NCI-H2029 treated with DMSO at 0.1 percent for 48 hours (cell line): ENCODE measurements around the gene KRT5.

Source experiments
- DNase-seq: peaks from one replicate; lab custom pipeline; 2025; lab: John Stamatoyannopoulos, UW

KRT5 gene

DNA sequence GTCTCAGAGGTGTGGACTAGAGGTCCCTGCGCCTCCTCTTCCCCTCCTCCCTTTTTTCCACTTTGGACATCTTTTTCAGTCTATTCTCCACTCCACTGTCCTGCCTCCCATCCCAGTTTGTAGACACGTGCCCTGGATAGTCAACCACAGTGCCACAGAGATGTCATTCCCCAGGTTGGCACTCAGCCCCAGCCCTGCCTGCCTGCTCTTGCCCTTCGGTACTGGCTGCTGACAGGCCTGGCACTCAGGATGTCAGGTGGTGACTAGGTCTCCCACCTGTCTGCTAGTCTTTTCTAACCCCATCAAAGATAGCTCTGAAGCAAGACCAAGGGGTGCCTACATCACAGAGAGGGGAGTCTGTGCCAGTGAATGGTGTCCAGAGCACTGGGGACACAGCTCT is 16.9 kb upstream of the KRT5 start:
- DNase-seq = no peak

DNA sequence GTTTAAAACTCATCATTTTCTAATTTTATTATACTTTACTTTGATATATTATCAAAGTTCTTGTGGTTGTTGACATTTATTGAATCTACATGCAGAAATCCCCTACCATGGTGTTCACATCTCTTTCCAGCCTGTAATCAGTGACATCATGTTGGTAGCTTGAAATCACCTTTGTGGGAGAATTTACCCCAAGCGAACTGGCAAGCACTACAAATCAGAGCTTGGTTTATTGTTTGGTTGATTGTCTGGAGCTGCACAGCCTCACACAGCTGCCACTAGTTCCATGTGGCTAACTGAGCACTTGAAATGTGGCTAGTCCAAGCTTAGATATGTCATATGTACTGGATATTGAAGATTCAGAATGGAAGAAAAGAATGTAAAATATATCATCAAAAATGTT is 15.4 kb upstream of the KRT5 start:
- DNase-seq = no peak

DNA sequence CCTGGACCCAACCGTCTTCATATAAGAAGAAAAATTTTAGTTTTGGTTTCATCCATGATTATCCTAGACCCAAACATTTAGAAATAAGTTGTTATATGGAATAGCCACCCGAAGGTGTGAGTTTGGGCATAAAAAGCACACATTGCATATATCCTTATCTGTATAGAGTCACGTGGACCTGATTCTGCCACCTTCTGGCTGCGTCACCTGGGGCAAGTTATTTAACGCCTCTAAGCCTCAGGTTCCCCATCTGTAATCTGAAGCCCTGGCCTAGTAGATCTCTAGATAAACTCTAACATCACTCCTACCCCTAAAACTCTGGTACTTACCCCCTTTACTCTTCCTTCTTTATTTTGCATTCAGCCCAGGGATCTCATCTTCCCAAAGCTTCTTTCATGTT is 14.3 kb upstream of the KRT5 start:
- no peak for DNase-seq

DNA sequence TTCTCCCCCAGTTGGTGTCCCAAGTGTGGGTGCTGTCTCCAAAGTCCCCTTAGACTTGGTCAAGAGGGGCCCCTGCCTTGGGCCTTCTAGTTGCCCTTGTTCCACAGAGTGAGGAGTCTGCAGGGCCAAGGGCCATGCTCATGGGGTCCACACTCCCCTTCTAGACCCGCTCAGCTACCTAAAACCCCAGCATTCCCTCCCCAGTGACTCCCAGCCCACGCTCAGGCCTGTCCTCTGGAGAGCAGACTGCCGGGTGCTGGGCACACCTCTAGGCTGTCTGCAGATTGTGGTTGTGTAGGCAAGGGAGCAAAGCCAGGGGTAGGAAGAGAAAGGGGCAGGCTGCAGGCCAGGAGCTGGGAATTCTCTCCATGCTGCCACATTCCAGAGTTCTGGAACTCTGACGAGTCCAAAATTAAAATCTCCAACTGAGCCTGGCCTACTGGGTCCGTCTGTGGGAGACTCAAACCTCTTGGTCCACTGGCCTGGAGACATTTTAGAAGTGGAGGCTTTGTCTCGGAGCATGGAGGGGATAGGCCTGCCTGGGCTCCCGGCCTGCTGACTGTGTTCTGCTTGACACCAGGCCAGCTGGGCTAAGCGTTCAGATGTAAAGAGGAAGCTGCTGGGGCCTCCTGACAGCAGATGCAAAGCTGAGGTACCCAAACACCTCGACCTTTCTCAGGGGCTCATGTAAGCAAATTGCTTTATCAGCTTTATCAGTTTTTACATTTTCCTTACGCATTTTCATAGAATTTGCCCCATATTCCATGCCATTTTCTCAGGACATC is 13.7 kb upstream of the KRT5 start:
- DNase-seq = no peak

DNA sequence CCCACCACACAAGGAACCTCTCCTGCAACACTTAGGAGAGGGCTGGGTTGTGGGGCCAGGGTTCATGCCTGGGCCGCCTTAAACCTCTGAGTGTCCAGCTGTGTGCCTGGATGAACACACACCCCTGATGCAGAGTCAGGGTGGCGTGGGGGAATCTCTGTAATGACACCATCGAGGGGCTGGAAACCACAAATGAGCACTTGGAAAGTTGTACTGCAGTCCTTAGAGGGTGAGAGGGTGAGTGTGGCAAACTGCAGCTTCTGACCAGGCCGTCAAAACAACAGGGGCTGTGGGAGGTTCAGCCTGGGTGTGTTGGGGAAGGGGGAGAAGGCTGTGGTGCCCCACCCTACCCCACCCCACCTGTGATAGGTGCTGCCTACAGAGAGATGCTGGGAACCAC is 12.4 kb upstream of the KRT5 start:
- DNase-seq = no peak

DNA sequence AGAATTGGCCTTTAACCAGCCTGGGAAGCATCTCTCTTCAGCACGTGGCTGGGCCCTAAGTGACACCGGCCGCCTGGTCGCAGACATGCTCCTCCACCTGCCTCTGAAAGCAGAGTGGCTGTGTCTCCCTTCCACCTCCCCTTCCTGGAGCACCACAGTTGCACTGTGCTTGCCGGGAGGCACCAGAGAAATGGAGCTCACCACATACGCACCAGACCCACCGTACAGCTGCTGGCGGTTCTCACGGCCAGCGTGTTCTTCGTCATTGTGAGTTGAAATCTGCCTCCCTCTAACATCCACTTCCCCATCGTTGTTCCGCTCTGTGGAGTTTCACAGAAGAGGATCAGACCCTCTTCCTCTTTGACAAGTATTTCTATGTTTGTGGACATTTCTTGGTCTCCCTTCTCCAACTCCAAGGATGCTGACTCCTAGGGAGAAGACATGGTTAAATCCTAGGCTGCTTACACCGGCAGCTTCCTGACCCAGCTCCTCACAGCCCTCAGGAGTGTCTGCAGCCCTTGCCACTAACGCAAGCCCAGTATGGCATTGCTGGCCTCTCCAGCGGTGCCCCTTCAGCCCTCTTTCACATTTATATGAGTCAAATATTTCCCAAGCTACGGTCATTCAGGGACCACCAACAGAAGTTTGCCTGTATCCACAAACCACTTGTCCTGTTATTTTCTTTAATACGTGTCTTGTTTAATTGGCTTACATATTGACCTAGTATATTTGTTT is 11.5 kb upstream of the KRT5 start:
- no peak for DNase-seq

DNA sequence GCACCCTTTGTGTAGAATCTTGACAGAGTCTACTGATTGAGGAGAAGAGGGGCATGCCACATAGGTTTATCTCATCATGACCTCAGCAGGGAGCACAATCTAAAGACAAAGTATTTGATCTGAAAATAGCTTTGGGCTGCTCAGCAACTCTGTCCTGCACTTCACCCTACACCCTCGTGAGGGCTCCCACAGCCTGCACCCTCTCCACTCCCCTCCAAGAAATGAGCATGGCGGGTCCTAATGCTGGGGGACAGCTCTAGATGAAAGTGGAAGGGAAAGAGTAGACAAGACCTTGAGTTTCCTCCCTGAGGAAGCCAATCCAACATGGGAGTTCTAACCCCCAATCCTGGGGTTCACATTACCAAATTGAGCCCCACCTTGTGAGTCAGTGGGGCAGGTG is 10.7 kb upstream of the KRT5 start:
- DNase-seq = no peak

DNA sequence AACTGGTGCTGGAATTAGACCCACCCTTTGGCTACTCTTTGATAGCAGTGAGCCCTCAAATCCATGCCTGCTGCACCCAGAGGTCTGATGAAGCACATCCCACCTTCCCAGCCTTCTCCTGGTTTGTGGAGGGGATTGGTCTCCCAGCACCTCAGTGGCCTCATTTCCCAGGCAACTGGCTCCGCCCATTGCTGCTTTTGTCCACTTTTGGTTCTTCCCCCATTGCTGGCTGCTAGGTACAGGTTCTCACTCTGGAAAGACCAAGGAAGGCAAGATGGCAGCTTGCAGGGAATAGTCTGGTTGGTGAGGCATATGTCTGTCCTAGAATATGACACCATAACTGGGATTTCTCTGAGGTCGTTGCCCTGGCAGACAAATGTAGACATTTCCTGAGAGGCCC is 10.2 kb upstream of the KRT5 start:
- no peak for DNase-seq

DNA sequence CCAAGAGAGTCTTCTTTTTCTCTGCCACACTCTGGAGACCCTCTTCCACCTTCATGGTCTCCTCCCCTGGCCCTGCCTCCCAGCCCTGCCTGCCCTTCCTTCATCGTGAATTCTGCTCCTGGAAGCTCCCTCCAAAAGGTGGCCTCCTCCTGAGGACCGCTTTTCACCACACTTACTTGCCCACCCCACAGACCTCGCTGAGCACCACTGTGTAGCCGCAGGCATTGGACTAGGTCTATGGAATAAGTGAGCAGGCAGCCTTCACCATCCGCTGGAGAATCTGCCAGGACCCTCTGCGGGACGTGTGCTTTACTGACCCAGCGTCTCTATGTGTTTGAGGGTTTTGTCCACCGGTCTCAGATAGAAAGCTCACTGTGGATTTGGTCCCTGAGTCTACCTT is 9.7 kb upstream of the KRT5 start:
- DNase-seq = no peak

DNA sequence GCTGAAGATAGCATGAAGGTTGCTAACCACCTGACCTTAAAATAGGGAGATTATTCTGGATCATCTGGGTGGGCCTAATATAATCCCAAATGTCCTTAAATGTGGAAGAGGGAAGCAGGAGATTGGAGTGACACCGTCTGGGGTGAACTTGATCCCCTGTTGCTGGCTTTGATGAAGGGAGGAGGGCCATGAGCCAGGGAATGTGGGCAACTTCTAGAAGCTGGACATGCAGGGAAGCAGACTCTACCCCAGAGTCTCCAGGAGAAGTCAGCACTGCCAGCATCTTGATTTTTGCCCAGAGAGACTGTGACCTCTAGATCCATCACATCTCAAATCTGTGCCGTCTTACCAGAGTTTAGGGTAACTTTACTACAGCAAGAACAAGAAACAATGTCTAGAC is 9.2 kb upstream of the KRT5 start:
- no peak for DNase-seq

DNA sequence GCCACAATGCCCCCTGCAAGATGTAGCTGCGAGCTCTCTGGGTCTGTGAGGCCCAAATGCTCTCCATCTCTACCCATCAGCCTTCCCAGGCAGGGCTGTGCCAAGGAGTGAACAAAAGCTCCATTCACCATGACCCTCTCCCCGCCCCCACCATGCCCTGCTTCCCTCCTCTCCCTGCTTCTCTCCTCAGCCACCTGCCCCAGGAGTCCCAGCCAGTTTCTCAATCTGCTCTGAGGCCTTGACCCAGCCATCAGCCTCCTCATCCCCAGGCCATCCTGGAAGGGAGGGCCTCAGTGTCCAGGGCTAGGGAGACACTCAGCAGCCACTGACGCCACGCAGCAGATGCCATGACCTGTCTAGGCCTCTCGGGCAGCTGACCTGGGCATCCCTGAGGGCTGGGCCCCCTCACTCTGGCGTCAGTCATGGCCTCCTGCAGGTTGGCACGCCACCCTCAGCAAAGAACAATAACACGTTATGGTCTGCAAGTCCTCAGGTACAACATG is 8.5 kb upstream of the KRT5 start:
- no peak for DNase-seq

DNA sequence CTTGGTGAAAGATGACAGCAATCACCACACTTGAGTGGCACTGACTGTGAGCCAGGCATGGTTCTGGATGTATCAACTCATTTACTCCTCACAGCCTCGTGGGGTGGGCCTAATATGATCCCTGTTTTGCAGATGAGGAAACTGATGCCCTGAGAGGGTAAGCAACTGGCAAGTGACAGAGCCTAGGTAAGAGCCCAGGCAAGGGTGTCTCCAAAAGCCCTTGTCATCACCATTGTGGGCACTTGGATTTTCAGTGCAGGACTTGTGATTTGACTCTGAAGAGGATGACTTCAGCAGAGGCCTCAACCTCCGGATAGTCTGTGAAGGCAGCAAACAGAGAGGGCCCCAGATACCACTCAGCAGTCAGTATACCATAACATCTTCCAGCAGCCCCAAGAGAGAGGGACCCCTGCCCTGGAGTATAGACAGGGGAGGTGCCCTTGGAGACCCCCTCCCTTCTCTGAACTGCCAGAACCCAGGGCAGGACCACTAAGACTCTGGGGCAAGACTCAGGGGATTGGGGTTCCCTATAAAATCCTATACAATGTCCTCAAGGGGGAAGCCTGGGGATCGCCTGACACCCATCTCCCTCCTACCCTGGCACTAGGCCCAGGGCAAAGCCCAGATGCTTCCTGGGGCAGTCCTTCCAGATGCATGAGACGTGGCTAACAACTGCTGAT is 7.1 kb upstream of the KRT5 start:
- no peak for DNase-seq

DNA sequence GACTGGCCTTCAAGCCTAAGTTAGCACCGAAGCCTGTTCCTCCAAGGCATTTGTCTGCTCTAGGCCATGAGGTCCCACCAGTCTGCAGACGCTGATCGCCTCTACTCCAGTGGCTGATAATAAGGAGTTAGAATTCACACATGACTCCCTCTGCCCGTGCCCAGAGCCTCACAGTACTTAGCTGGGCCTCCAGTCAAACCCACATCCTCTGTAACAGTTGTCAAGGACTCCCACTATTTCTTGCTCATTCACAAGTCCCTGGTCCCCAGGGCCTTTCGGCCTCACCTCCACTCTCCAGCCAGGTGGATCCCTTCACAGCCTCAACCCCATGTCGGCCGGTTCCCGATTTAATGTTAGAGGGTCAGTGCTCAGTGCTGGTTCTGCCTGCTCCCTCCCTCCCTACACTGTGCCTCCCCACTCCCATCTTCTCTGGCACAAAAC is 6.3 kb upstream of the KRT5 start:
- no peak for DNase-seq

DNA sequence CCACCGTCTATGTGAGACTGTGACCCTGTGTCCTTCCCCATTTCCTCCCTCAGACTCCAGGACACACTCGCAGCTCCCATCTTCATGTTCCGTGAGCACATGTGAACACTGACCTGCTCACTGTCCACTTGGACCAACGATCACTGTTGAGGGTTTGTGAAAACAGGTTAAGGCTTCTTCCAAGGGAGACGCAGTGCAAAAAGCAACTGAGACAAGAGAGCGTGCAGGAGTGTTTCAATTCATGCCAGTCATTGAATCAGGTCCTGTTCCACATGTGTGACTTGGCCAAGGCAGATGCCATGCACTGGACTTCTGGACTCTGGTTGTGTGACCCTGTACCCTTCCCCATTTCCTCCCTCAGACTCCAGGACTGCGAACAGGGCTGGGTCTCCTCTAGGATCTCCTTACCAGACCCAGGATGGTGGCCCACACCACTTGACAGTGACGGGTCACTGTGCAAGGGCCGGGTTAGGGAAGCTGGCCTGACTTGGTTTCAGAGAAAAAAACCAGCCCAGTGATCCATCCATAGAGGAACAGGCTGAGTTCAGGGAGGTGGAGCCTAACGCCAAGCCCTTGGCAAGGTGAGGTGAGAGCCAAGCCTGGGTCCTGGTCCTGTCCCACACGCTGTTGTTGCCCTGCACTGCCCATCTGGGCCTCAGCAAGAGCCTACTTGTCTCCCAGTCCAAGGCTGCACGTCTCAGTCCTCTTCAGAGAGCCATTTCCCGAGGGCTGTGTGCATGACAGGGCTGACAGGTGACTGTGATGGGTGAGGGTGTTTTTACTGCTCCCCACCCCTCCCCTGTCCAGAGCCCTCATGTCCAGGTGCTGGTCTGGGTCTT is 5.7 kb upstream of the KRT5 start:
- no peak for DNase-seq

DNA sequence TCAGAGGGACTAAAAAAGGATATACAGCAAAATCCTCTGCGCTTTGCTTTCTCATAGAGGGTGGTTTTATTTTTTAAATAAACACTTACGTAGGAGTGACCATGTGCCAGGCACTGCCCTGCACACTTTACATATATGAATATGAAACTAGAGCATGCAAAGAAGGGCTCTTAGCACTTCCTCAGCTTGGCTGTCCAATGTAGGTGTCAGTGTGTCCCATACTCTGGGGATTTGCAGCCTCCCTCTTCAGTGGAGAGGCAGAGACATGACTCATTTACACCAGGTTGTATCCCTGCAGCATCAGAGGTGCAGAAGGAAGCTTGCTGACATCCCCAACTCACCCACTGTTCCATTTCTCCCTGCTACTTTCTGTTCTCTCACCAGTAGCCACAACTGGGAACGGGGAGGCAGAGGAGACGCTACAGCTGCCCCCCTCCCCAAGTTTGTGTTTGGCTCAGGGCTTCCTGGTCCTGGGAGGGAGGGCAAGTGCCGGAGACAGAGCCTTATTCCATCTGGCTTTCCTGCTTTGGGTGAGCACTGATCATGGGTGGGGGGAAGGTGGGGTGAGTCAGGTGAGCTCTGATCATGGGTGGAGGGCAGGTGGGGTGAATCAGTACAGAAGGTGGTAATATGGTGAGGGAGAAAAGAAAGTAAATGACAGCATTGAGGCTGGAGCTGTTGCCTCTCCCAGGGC is 4.9 kb upstream of the KRT5 start:
- DNase-seq = no peak

DNA sequence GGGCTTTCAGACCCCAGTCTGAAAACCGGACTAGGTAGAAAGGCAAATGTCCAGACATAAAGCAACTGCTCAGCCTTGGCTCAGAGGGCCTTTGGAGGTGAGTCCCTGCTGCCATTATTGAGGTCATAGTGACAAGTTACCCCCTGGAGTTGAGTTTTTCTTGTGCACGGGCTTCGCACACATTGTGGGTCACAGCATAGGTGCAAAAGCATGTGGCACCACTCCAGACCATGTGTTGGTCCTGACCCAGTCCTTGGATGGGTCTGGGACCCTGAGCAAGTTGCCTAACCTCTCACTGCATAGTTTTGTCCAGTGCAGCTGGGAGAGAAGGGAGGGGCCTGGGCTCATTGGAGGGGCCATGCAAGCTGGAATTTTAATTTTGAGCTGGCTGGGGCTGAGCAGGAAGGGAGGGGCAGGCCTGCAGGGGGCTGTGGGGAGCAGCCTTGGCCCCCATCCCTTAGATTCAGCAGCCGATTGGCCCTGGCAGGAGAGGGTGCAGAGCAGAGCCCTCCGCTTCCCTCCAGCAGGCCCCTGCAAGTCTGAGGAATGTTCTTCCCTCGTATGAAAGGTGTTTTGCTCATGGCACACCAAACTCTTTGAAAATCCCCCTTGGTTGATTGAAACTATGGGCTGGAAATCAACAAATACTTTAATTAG is 4.2 kb upstream of the KRT5 start:
- no peak for DNase-seq

DNA sequence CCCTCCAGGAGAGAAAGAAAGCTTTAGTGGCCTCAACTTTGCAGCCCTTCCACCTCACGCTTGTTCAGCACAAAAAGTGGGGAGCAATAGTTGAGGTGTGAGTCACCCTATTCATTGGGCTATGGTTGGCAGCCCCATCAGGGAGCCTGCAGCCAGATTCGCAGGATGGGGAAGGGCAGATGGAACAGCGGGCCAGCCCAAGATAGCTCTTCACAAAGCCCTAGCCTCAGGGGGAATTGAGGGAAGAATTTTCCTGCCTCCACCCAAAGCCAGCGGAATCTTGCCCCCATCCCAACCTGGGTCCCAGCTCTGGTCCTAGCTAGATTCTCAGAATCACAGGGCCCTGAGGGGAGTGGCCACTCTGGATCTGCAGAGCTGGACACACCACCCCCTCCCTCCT is 3.6 kb upstream of the KRT5 start:
- no peak for DNase-seq

DNA sequence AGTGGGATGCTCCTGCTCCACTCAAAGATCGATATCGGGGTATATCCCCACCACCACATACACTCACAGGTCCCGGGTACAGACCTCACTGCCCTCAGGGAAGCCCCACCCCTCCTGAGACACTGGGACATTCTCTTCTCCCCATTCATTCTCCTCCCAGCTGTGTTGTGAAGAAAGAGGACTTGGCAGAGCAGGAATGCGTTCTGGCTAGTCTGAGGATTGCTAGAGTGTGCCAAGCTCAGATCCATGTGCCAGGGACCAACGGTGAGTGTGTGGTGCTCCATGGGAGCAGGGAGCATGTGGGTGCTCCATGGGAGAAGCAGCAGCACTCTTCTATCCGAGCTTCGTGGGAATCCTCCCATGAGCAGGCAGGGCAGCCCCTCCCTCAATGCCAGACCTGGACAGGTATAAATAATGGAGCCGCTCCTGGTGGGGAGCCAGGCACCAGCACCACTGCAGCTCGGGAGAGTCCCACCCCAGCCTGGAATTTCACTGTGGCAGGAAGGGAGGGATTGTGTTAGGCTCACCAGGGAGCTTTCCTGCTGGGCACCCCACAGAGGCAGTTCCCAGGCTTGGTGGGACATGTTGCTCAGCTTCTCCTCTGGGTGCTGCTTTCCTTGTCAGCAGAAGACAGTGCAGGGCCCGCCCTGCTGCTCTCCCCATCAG is 2.3 kb upstream of the KRT5 start:
- DNase-seq = no peak

DNA sequence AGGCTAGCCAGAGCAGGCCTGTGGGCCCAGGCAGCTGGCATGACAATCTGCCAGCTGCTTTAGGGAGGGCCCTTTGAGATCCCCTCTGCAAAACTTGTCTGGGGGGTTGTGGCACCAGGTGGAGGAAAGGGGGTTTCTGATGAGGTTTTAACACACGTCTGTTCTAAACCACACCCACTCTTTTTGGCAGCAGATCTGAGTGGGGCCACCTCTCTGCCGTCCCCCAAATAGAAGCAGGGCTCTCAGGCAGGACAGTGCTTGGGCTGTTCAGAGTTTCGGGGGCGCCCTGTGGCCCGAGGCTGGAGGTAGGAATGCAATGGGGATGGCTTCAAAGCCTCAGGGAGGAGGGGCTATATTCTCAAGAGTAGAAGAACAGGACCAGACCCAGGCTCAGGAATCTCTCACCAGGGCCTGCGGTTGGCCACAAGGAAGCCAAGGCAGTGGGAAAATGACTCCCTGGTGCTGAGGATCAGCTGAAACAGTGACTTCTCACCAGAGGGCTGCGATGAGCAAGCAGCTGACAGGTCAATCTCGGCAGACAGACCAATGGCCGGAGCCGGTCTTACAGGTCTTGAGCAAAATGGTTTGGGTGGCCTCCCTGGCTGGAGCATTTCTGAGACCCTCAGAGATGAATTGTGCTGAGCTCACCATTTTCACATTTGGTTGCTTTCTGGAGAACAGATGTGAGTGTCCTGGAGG is 1.5 kb upstream of the KRT5 start:
- DNase-seq = no peak

DNA sequence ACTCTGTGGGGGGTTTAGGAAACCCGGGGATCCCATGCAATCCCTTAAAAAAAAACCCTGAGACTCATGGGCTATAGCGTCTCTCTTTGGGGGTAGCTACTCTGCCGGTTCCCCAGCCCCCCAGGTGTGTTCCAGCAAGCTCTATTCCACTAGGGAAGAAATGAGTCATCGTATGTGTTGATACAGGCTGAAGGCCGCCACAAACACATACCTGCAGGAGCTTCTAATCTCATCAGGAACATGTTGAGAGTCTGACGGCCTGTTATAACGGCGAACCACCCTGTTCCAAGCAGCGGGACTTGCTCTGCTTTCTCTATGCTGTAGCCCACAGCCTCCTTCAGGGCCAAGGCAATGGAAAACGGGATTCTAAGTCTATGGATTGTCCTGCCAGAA is 977 bp upstream of the KRT5 start:
- no peak for DNase-seq
